Peyer's patch (tissue), 4 donors: ENCODE data around the gene RBM33. TPM values are rescaled to one million over a fixed set of nuclear protein-coding genes. Genes with fewer than 3 reads are reported as not detected.

Source experiments
- DNase-seq, 3 donors: peaks; one replicate each; pipeline ENCODE4 v3.0.0-alpha.2; 2017 to 2019
- H3K27ac ChIP-seq, 4 donors: fragments of 200-600 bp; sonication (generic); one replicate each; pipeline ENCODE4 v1.5.1; 2016 to 2019
- H3K27me3 ChIP-seq, 2 donors: fragments of 200-600 bp; sonication (generic); one replicate each; pipeline ENCODE4 v1.5.1; 2019
- H3K36me3 ChIP-seq, 3 donors: fragments of 200-600 bp; sonication (generic); one replicate each; pipeline ENCODE4 v1.5.1; 2016 to 2019
- H3K4me1 ChIP-seq, 4 donors: fragments of 200-600 bp; sonication (generic); one replicate each; pipeline ENCODE4 v1.5.1; 2016 to 2019
- H3K4me3 ChIP-seq, 4 donors: fragments of 200-600 bp; sonication (generic); 1 replicate in 3 of 4; 2 replicates in 1 of 4; pipeline ENCODE4 v1.5.1; 2016 to 2019; ENCODE audit warnings: mild to moderate bottlenecking in 1 of 4
- H3K9me3 ChIP-seq, 4 donors: fragments of 200-600 bp; sonication (generic); one replicate each; pipeline ENCODE4 v1.5.1; 2016 to 2019; ENCODE audit warnings: mild to moderate bottlenecking in 1 of 4
- CTCF ChIP-seq, 6 experiments: fragments of 450-650 bp in 4 of 6; fragments of 200-600 bp in 2 of 6; sonication (generic) in 1 of 6; IDR thresholded peaks; one replicate each; pipeline ENCODE4 v1.5.1; 2017 to 2019; ENCODE audit warnings: antibody characterized with exemption in 6 of 6, mild to moderate bottlenecking in 3 of 6, moderate library complexity in 1 of 6
- POLR2A ChIP-seq, 2 donors: fragments of 450-650 bp; IDR thresholded peaks; one replicate each; pipeline ENCODE4 v1.5.1; 2017; ENCODE audit warnings: antibody characterized with exemption in 2 of 2, mild to moderate bottlenecking in 2 of 2, moderate library complexity in 2 of 2
- total RNA-seq, 4 donors: library from RNA; depleted of rRNA; stranded (reverse); fragments of >200 nt; gene quantifications; one replicate each; pipeline ENCODE4 v1.1.0, GENCODE V29; 2016

Gene RBM33
- total RNA-seq, 4 donors from 2014 or later = 87.4 to 191 (median 123) TPM

- TF ChIP-seq CTCF (IDR thresholded peaks at IDR 0.05) (no peak), POLR2A (IDR thresholded peaks at IDR 0.05) (no peak)
- no peak for DNase-seq
- Histone ChIP-seq H3K27me3 (no peaks in the 10 kb centered on the region), H3K36me3 (peaks cover 0 to 4% (median 0%) of the 10 kb centered on the region in 3 donors), H3K4me1 (peaks cover 0 to 29% (median 0%) of the 10 kb centered on the region in 4 donors), H3K27ac (no peak overlapping the region), H3K4me3 (no peak overlapping the region), H3K9me3 (peaks cover 0 to 4% (median 0%) of the 10 kb centered on the region in 4 donors)
These were observed 9.3 kb downstream of the RBM33 start for GRCh38 chr7:155653803-155654202.

GRCh38 chr7:155656891-155657290, 12.4 kb downstream of the RBM33 start:
- Histone ChIP-seq H3K4me3 (no peak overlapping the region), H3K27ac (no peak overlapping the region), H3K27me3 (no peaks in the 10 kb centered on the region), H3K36me3 (no peaks in the 10 kb centered on the region), H3K9me3 (no peaks in the 10 kb centered on the region), H3K4me1 (peaks cover 0 to 20% (median 0%) of the 10 kb centered on the region in 4 donors)
- DNase-seq = no peak
- TF ChIP-seq CTCF (IDR thresholded peaks at IDR 0.05) = no peak
- TF ChIP-seq POLR2A (IDR thresholded peaks at IDR 0.05) = no peak

- DNase-seq = no peak
- TF ChIP-seq POLR2A (IDR thresholded peaks at IDR 0.05) = no peak
- no peak for TF ChIP-seq CTCF (IDR thresholded peaks at IDR 0.05)
These were observed 15.7 kb downstream of the RBM33 start for GRCh38 chr7:155660059-155660757.

GRCh38 chr7:155660758-155661093, 16.3 kb downstream of the RBM33 start:
- H3K27me3 ChIP-seq = no peaks in the 10 kb centered on the region
- H3K4me3 ChIP-seq = no peak overlapping the region
- no peaks in the 10 kb centered on the region for H3K9me3 ChIP-seq
- no peaks in the 10 kb centered on the region for H3K36me3 ChIP-seq
- no peak for DNase-seq
- H3K4me1 ChIP-seq = peaks cover 0 to 4% (median 0%) of the 10 kb centered on the region in 4 donors
- TF ChIP-seq CTCF (IDR thresholded peaks at IDR 0.05) = no peak
- TF ChIP-seq POLR2A (IDR thresholded peaks at IDR 0.05) = no peak
- H3K27ac ChIP-seq = no peak overlapping the region

More at GRCh38 chr7:155660059-155660757, 15.7 kb downstream of the RBM33 start:
- Histone ChIP-seq H3K27me3 (no peaks in the 10 kb centered on the region), H3K9me3 (no peaks in the 10 kb centered on the region), H3K4me1 (peaks cover 0 to 4% (median 0%) of the 10 kb centered on the region in 4 donors), H3K27ac (no peak overlapping the region), H3K4me3 (no peak overlapping the region), H3K36me3 (no peaks in the 10 kb centered on the region)

- Histone ChIP-seq H3K9me3 (no peaks in the 10 kb centered on the region), H3K4me3 (no peak overlapping the region), H3K36me3 (no peaks in the 10 kb centered on the region), H3K27me3 (no peaks in the 10 kb centered on the region), H3K27ac (no peak overlapping the region), H3K4me1 (peaks cover 0 to 8% (median 2%) of the 10 kb centered on the region in 4 donors)
- DNase-seq = no peak
- TF ChIP-seq POLR2A (IDR thresholded peaks at IDR 0.05) = no peak
- no peak for TF ChIP-seq CTCF (IDR thresholded peaks at IDR 0.05)
These were observed 18.0 kb downstream of the RBM33 start for GRCh38 chr7:155662343-155663043.
